ENCODE measurements around the gene FBXL7.

The FBXL7 gene

GRCh38 chr5:15601274-15601673, 101.3 kb downstream of the FBXL7 start:
- no peak overlapping the region for H3K4me3 ChIP-seq (ENCODE audit: low read depth, low read length)
- TF ChIP-seq, protein P1, sequence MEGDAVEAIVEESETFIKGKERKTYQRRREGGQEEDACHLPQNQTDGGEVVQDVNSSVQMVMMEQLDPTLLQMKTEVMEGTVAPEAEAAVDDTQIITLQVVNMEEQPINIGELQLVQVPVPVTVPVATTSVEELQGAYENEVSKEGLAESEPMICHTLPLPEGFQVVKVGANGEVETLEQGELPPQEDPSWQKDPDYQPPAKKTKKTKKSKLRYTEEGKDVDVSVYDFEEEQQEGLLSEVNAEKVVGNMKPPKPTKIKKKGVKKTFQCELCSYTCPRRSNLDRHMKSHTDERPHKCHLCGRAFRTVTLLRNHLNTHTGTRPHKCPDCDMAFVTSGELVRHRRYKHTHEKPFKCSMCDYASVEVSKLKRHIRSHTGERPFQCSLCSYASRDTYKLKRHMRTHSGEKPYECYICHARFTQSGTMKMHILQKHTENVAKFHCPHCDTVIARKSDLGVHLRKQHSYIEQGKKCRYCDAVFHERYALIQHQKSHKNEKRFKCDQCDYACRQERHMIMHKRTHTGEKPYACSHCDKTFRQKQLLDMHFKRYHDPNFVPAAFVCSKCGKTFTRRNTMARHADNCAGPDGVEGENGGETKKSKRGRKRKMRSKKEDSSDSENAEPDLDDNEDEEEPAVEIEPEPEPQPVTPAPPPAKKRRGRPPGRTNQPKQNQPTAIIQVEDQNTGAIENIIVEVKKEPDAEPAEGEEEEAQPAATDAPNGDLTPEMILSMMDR (conservative IDR thresholded peaks at IDR 0.05; ENCODE audit: low read depth, low read length) = no peak
- peak; percentile 41 for DNase-seq (ENCODE audit: low read depth)

- no peak for DNase-seq (ENCODE audit: low read depth)
- TF ChIP-seq, protein P1 (conservative IDR thresholded peaks at IDR 0.05; ENCODE audit: low read depth, low read length) = no peak
- no peak overlapping the region for H3K4me3 ChIP-seq (ENCODE audit: low read depth, low read length)
Observed at GRCh38 chr5:15601853-15602252, 101.9 kb downstream of the FBXL7 start.

DNA sequence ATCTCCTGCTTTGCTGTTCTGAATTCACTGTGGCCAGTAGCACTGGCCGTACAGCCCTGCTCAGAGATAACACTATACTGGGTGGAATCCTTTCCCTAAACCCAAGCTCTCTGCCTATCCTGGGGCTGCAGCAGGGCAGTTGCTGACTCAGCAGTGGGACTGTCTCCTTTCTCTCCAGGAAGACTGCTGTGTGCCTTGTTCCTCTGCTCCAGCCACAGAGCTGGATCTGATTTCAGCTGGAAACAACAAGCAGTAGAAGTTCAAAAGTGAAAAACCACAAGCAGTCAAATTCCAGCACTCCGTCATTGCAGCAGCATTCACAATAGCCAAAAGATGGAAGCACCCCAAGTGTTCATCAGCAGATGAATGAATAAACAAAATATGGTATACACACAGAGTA, 105.0 kb downstream of the FBXL7 start:
- DNase-seq (ENCODE audit: low read depth) = peak; percentile 92
- TF ChIP-seq, protein P1 (conservative IDR thresholded peaks at IDR 0.05; ENCODE audit: low read depth, low read length) = no peak

DNA sequence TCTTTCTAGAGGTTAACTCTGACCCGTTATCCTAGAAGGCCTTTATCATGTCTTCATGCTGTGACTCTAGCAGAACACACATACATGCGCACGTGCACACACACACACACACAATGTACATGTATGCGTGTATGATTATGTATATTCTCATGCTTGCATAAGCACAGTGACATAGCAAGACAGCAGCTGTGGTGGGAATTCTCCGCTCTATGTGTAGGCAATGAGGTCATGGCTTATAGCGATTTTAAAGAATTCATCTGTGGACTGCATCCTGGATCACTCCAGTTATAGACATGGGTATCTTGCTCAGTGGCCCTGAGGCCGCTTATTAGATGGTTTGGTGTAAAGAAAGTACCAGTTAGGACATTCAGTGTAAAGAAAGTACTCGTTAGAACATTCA, 106.2 kb downstream of the FBXL7 start:
- no peak overlapping the region for H3K4me3 ChIP-seq (ENCODE audit: low read depth, low read length)
- TF ChIP-seq, protein P1 (conservative IDR thresholded peaks at IDR 0.05; ENCODE audit: low read depth, low read length) = no peak
- DNase-seq (ENCODE audit: low read depth) = peak; percentile 20

More for the DNA sequence above, 105.0 kb downstream of the FBXL7 start:
- H3K4me3 ChIP-seq (ENCODE audit: low read depth, low read length) = no peak overlapping the region

- no peak for DNase-seq (ENCODE audit: low read depth)
- no peak overlapping the region for H3K4me3 ChIP-seq (ENCODE audit: low read depth, low read length)
- TF ChIP-seq, protein P1 (conservative IDR thresholded peaks at IDR 0.05; ENCODE audit: low read depth, low read length) = no peak
Observed at GRCh38 chr5:15607076-15607475, 107.1 kb downstream of the FBXL7 start.

DNA sequence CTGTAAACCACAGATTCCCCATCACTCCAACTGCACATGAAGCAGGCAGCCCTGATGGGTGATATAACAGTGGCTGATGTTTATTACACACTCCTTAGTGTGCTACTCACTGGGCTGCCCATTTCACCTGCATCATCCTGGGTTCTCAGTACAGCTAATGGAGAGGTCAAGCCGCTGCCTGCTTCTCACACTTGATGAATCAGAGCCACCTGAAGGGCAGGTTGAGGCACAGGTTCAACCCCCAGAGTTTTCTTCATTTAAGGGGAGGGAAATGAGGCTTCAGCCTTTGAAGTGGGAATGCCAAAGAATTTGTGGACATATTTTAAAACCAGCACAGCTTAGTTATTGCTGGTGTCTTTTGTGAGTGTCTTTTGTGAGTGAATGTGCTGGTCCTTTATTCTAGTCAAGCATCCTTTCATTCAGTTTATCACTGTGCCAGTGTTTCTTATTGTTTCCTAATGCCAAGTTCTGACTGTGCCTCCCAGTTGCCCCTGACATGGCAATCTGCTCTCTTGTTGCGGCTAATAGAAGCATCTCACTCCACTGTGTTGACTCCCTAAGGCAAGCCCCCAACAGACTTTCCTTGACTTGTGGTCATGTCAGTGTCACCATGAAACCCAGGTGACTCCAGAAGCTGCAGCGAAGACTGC, 109.2 kb downstream of the FBXL7 start:
- no peak overlapping the region for H3K4me3 ChIP-seq (ENCODE audit: low read depth, low read length)
- TF ChIP-seq, protein P1 (conservative IDR thresholded peaks at IDR 0.05; ENCODE audit: low read depth, low read length) = no peak

GRCh38 chr5:15610216-15610615, 110.2 kb downstream of the FBXL7 start:
- no peak for DNase-seq (ENCODE audit: low read depth)
- H3K4me3 ChIP-seq (ENCODE audit: low read depth, low read length) = no peak overlapping the region
- TF ChIP-seq, protein P1 (conservative IDR thresholded peaks at IDR 0.05; ENCODE audit: low read depth, low read length) = no peak

More for the DNA sequence above, 109.2 kb downstream of the FBXL7 start:
- DNase-seq (ENCODE audit: low read depth) = no peak
